EL (cell line): ENCODE measurements around the gene TENM4.
A peak's percentile ranks its signal among the peaks of the same experiment; 100 is the strongest.

ENCODE experiments used
- DNase-seq: peaks from one replicate; pipeline ENCODE4 v3.0.0-alpha.2; 2016

The TENM4 gene

GRCh38 chr11:79108851-79109250, 332.0 kb downstream of the TENM4 start:
- DNase-seq, result no peak

- no peak for DNase-seq
Observed at GRCh38 chr11:79102840-79103239, 338.0 kb downstream of the TENM4 start.

- DNase-seq, result no peak
Observed at GRCh38 chr11:79101656-79102055, 339.2 kb downstream of the TENM4 start.

- DNase-seq, result peak; percentile 59
Observed at GRCh38 chr11:79100093-79100910, 340.5 kb downstream of the TENM4 start.

- peak; percentile 6 for DNase-seq
Observed at GRCh38 chr11:79098146-79098545, 342.7 kb downstream of the TENM4 start.

GRCh38 chr11:79097246-79097875, 343.5 kb downstream of the TENM4 start:
- DNase-seq, result no peak

GRCh38 chr11:79095424-79095823, 345.4 kb downstream of the TENM4 start:
- DNase-seq, result no peak

GRCh38 chr11:79094616-79095015, 346.2 kb downstream of the TENM4 start:
- DNase-seq, result no peak

- DNase-seq, result peak; percentile 98
Observed at GRCh38 chr11:79092791-79093353, 348.0 kb downstream of the TENM4 start.

- DNase-seq, result no peak
Observed at GRCh38 chr11:79090191-79090705, 350.6 kb downstream of the TENM4 start.

GRCh38 chr11:79089601-79090000, 351.2 kb downstream of the TENM4 start:
- DNase-seq, result no peak

GRCh38 chr11:79088967-79089366, 351.9 kb downstream of the TENM4 start:
- DNase-seq, result no peak

- DNase-seq, result no peak
Observed at GRCh38 chr11:79087961-79088318, 352.9 kb downstream of the TENM4 start.

- DNase-seq, result peak; percentile 85
Observed at GRCh38 chr11:79087238-79087960, 353.4 kb downstream of the TENM4 start.

GRCh38 chr11:79086056-79086455, 354.8 kb downstream of the TENM4 start:
- no peak for DNase-seq

- DNase-seq, result no peak
Observed at GRCh38 chr11:79084382-79084781, 356.4 kb downstream of the TENM4 start.

- no peak for DNase-seq
Observed at GRCh38 chr11:79083352-79083751, 357.5 kb downstream of the TENM4 start.

GRCh38 chr11:79082907-79083306, 357.9 kb downstream of the TENM4 start:
- DNase-seq, result no peak

GRCh38 chr11:79082280-79082679, 358.6 kb downstream of the TENM4 start:
- DNase-seq, result no peak

- peak; percentile 19 for DNase-seq
Observed at GRCh38 chr11:79081471-79082031, 359.3 kb downstream of the TENM4 start.

GRCh38 chr11:79080551-79080950, 360.3 kb downstream of the TENM4 start:
- peak; percentile 28 for DNase-seq

GRCh38 chr11:79078999-79079398, 361.8 kb downstream of the TENM4 start:
- DNase-seq, result no peak

- no peak for DNase-seq
Observed at GRCh38 chr11:79078456-79078855, 362.4 kb downstream of the TENM4 start.
